Kasumi-1 (cell line): ENCODE measurements around the gene FZR1.

ENCODE experiments used
- DNase-seq, 2 experiments: peaks; one replicate each; lab custom pipeline; 2025; lab: John Stamatoyannopoulos, UW

Gene FZR1

DNA sequence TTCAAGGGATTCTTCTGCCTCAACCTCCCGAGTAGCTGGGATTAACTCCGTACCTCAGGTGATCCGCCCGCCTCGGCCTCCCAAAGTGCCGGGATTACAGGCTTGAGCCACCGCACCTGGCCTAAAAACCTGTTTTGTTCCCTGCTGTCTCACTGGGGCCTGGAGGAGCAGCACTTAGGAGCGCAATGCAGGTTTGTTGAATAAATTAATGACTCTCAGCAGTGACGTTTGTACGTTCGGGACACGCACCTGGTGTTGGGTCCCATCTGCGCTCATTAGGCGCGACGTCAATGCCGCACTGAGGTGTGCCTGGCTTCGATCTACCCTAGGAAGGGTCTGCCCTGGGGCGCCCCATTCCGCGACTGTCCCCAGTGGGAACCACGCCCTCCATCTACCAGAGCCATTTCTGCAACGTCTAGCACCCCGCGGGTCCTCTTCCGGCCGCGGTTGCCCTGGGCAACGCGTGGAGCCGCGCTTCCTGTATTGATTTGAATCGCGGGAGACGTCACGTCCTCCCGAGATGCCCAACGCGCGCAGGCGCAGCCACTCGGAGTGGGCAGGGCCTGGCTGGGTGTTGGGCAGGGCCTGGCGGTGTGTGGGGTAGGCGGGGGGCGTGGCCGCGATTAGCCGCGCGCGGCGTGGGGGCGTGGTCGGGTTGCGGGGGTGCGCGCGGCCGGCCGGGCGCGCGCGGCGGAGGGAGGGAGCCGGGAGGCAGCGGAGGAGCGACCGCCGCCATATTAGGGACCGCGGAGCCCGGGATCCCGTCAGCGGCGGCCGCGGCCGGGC is at the start of gene FZR1:
Gene FZR1 (plus strand): TSS at position 714 of the 786 bp plus-strand sequence. CDS start 16,679 bp downstream, outside the sequence.
- DNase-seq: peak; percentile 93 to 95

DNA sequence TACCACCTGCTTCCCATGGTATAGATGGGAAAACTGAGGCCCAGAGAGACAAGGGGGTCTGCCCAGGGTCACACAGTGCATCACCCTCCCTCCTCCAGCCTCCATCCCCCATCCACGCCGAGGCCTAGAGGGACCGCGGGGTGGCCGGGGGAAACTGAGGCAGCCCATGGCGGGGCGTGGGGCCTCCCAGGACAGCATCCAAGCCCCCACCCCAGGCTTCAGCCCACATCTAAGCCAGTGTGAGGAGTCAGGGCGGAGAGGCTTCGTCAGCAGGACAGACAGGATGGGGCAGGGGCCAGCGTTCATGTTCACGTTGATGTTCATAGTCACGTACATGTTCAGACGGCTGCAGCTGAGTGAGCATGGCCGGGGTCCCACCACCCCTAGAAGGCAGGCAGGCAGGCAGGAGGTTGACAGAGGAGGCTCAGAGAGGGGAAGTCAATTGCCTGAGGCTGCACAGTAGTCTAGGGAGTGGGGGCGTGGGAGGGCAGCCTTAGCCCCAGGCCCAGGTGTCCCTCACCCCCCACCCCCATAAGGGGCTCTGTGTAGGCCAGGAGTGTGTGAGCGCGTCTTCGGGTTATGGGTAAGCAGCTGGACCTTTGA is 49.1 kb upstream of the FZR1 start:
- DNase-seq: no peak

DNA sequence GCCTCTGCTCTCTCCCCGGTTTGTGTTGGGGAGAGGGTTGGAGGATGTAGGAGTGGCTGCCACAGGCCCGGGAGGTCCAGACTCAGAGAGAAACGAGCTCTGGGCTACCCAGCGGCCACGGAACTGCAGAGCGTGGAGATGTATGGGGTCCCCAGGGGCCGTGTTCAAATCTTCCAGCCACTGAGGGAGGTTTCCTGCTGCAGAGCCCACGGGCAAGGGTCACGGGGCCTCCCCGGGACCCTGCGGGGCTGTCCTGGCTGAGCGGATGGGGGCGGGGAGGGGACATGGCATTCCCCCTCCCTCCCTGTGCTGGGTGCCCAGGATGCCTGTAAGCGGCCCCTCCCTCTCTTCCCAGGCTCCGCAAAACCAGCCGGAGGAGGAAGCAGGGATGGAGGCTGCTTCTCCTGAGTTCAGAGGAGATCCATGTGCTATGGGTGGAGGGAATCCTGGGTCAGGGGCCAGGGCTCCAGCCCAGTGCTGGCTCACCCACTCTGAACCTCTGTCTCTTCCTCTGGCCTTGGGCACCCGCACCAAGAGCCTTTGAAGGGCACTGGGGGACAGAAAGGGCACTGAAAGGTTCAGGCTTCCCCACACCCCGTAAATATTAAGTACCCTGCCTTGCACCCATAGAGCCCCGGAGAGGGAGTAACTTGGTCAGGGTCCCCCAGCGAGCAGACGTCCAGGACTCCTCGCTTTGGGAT is 48.4 kb upstream of the FZR1 start:
- no peak for DNase-seq

DNA sequence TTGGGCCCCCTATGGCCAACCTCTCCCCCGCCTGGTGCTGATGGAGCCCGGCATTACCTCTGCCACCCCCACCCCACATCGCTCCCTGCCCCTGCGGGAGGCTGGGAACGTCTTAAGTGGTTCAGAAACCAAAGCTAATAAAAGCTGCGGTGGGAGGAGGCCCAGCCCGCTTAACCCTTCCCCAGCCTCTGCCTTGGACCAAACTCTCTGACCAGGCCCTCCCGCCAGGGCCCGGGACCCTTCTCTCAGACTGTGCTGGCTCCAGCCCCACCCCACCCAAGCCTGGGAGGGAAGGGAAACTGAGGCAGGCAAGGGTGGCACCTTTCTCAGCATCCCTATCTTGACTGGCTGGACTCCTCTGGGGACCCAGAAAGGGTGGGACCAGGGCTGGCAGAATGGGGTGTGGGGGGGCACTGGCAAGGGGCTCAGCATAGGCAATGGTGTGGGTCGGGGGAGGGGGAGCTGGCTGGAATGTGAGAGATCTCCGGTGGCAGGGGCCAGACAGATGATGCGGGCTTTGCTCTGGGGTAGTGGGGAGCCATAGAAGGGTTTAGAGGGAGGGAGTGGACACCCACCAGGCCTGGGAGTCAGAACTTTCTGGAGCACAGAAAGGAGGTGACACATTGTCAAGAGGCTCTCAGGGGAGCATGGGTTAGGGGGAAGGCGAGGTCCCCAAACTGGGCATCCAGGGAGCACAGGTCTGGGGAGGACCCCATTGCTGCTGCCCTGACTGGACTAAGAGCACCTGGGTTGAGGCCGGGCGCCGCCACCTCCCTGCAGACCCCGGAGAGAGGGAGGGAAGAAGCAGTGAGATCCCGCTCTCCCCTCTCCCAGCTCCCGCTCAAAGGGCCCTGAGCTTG is 47.7 kb upstream of the FZR1 start:
- no peak for DNase-seq

DNA sequence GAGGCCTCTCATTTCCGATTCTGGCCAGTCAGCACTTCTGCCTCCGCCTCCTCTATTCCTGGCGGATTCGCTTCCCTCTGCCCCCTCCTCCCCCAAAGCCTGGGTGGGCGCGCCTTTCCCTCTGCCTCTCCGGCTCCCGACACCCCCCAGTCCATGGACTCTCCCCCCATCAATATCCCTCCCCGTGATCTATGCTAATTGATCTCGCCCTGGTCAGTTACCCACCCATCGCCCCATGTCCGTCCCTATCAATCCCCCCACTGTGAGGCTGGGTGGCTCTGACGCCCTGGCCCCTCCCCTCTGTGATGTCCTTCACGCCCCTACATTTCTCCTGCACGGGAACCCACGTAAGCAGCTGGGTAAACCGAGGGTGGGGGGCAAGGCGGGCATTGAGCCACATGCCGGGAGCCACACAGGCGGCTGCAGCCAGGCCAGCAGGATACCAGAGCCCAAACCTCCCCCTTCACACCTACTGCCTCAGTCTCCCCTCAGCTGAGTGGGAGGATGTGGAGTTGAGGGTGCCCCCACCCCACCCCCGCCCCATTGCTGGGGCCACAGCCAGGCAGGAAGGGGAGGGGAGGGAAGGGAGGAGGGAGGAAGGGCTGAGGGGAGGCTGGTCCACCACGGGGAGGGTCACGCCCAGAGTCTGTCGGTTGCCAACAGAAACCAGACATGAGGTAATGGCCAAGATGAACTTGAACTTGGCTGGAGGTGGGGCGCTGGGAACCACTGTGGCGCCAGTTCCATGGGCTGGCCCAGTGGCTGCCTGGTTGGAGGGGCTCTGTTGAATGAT is 46.8 kb upstream of the FZR1 start:
- no peak for DNase-seq

DNA sequence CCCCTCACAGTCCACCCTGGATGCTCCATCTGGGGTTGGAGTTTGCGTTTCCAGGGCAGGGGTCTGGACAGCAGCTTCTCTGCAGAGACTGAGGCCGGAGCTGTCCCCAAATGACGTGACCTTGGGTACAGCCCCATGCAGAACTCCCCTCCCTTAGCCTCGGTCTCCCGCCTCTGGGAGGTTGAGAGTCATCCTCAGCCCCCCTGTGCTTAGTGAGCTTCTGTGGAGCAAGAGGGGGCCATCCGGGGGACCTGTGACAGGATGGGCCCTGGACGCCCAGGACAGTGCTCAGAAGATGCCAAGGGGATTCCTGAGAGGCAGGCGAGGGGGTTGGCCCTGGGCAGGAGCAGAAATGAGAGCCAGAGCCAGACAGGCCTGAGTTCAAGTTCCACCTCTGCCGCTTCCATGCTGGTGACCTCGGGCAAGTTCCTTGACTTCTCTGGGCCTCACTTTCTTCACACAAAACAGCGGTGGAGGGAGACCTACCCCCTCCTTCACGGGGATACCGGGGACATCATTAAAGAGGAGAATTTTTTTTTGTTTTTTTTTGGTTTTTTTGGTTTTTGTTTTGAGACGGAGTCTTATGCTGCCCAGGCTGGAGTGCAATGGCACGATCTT is 46.0 kb upstream of the FZR1 start:
- DNase-seq: no peak

DNA sequence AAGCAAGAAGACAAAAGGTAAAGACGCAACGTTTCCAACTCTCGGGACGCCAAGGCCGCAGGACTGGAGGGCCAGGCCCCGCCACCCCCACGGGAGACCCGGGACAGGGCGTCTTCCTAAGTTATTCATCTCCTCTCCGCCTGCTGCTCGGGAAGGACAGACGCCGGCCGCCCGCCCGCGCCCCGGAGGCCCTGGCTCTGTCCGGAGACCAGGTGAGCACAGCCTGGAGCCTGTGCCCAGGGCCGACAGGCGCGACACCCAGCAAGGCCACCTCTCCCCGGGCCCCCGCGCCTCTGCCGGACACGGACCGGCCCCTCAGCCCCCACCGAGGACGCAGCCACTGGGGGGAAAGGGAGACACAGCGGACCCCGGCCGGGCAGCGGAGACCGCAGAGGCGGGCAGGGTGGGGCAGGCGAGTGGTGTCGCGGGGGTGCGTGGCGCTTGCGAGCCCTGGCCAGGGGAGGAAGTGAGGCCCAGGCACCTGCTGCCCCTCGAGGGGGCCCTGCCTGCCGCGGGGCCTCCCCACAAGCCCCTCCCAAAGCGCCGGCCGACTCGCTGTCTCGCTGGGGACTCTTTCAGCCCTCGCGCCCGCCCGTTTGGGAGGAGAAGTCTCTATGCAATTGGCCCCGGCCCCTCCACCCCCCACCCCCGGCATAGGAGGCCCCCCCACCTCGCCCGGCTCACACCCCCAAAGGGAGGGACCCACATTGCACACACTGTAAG is 43.0 kb upstream of the FZR1 start:
- DNase-seq: no peak

GRCh38 chr19:3463714-3464586 is 42.2 kb upstream of the FZR1 start:
- DNase-seq: no peak

- DNase-seq: no peak
These were observed 41.4 kb upstream of the FZR1 start for GRCh38 chr19:3464587-3465235.

GRCh38 chr19:3465552-3465951 is 40.6 kb upstream of the FZR1 start:
- DNase-seq: no peak

- no peak for DNase-seq
These were observed 39.5 kb upstream of the FZR1 start for GRCh38 chr19:3466635-3467034.

DNA sequence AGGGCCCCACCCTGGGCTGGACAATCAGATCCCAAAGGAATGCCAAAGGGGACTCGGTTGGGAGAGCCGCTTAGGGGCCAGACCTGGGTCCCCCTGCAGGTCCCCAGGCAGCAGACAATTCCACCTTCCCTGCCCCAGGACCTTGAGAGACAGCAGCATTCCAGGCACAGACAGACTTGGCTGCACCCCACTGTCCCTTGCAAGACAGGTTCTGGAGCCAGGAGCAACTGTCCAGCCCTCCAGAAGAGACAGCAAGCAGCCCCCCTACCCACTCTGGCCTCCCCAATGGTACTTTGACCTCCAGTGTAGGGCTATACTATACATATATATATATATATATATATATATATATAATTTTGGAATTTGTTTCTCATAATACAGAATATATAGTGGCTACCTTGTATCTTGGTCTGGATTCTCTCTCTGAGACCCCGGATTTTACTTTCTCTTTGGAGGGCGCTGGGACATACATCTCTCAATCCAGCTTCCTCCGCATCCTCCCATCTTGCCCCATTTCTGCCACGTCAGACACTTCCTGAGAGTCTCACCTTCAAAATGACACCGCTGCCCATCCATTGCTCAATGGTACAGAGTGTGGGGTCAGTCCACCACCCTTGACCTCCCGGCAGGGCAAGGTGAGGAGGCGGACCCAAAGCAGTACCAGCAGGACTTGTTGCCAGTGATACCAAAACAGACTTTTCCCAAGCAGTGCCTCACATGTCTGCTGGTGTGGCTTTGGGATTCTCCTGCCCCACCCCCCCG is 38.5 kb upstream of the FZR1 start:
- no peak for DNase-seq

GRCh38 chr19:3468211-3468610 is 37.9 kb upstream of the FZR1 start:
- no peak for DNase-seq

DNA sequence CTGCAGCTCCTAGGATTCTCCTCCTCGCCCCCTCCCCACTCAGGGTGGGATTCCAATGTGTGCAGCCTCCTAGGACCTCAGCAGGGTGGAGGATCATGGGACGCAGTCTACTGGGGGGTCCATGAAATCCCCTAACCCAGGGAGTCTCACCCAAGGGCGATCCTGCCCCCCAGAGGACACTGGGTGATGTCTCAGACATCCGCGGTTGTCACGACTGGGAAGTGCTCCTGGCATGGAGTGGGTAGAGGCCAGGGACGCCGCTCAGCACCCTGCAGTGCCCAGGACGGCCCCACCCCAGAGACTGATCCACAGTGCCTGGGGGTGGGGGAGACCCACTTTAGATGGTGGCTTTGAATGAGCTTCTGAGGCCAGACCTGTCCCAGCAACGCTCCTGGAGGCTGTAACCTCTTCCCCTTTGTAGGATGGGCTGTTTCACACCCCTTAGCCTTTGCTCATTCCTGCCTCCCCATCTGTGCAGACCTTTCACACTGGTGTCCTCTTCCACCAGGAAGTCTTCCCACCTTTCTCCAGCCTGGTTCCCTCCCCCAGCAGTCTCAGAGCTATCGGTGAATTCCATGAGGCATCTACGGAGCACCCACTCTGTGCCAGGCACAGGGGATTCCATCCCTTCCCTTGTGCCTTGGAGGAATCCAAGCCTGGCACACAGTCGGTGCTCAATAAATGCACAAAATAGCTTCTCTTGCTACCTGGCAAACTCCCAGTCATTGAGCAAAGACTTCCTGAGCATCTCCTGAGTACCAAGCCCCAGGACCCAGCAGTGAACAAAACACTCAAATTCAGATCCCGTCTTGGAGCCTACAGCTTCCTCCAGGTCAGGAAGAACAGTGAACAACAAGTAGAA is 36.2 kb upstream of the FZR1 start:
- DNase-seq: no peak

DNA sequence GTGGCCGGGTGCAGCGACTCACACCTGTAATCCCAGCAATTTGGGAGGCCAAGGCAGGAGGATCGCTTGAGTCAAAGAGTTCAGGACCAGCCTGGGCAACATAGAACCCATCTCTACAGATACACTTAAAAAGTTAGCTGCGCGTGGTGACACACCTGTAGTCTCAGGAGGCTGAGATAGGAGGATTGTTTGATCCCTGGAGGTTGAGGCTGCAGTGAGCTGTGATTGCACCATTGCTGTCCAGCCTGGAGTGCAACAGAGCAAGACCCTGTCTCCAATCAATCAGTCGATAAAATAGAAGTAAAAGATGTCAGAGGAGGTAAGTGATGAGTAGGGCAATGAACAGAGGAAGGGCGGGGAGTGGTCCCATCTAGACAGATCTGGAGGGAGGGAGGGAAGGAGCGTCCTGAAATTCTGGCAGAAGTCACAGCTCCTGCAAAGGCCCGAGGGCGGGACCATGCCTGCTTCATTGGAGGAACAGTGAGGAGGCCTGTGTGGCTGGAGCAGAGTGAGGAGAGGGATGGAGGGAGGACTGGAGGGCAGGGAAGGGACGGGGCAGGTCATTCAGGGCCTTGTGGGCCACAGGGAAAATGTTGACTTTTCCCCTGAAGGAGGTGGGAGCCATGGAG is 35.5 kb upstream of the FZR1 start:
- DNase-seq: no peak

- DNase-seq: no peak
These were observed 34.0 kb upstream of the FZR1 start for GRCh38 chr19:3471954-3472655.
